ENCODE data around the gene TCERG1.

- TF ChIP-seq CTCF (IDR thresholded peaks at IDR 0.05) (peak; percentile 82), EZH2 (IDR thresholded peaks at IDR 0.05; ENCODE audit: borderline replicate concordance, insufficient read depth, low read depth, low read length, poor library complexity, severe bottlenecking) (no peak)
Observed at GRCh38 chr5:146533260-146533857, 86.2 kb downstream of the TCERG1 start.
